NOMO-1 treated with DMSO at 0.1 percent for 48 hours (cell line): ENCODE results near the gene ELOVL6.
"Not testable (repeated sequence)": the region's sequence is repeated elsewhere in the genome, so short reads cannot be mapped to it uniquely, and the experiment has no call there.

ENCODE experiments used
- DNase-seq: peaks from one replicate; lab custom pipeline; 2025; ENCODE audit not compliant: unreplicated experiment; lab: John Stamatoyannopoulos, UW

ELOVL6 gene, protein sequence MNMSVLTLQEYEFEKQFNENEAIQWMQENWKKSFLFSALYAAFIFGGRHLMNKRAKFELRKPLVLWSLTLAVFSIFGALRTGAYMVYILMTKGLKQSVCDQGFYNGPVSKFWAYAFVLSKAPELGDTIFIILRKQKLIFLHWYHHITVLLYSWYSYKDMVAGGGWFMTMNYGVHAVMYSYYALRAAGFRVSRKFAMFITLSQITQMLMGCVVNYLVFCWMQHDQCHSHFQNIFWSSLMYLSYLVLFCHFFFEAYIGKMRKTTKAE

DNA sequence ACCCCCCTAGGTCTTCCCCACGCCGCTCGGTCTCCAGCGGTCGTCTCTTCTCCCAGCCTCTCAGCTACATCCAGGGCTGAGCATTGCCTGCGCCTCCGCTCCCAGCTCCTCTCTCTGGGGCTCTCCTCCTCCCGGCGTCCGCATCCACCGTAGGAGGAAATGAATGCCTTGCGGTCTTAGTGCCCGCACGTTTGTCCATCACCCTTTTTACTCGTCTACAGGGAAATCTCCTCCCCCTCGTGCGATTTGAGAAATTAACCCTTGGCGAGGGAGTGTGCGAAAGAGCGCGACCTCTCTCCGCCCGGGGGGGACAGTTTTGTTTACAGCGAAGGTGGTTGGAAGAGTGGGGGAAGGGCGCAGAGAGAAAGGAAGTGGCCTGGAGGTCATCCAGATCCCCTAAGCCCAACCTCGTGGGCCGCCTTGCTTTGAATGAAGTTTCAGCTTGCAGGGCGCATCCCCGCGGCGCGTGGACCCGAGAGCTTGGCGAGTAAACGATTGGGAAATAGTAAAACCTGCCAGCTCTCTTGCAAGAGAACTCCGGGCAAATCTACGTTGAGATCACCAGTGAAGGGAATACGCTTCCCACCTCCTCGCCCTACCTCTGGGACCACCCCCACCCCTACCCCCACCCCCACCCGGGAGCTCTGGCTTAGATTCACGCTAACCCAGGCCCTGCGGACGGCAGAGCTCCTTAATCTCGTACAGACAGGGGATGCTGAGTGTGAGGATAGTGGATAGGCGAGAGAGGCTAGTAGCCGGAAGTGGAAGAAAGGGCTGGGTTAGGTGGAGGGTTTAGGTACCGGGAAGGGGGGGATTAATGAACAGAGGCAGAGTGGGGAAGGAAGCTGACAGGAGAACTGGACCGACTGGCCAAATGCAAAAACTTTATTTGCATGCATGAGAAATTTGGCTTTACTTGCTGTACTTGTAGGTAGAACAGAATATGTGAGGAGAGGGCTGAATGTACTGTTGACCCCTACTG is at the start of gene ELOVL6:
TSS of gene ELOVL6 (minus strand) at position 181 of the 982 bp plus-strand sequence. CDS start 280 bp downstream, outside the sequence.
- peak; percentile 55 for DNase-seq

DNA sequence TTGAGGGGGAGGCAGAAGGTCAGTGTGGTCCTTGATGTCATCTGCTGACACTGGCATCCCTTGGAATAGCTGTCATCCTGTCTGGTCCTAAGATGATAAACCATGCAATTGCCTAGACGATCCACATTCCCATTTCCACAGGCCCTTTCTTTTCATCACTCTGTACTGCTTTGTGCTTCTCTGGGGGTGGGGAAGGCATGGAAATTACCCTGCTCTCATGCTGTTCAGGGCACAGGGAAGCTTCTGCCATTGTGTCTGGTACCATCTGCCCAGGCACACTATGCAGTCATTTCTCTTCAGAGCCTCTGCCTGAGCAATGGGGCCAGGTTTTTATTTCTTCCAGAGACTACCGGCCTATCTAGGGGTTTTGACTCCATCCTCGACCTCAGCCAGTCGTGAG is 49.7 kb upstream of the ELOVL6 start:
- no peak for DNase-seq

DNA sequence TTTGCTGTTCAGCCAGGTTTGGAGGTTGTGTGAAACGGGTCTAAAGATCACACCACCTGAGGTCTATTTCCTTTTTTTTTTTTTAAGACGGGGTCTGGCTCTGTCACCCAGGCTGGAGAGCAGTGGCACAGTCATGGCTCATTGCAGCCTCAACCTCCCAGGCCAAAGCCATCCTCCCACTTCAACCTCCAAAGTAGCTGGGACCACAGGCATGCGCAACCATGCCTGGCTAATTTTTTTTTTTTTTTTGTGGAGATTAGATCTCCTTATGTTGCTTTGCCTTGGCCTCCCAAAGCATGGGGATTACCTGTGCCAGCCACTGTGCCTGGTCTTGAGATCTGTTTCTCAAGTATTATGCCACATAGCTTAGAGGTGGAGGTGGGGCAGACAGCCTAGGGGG is 49.2 kb upstream of the ELOVL6 start:
- DNase-seq: no peak

DNA sequence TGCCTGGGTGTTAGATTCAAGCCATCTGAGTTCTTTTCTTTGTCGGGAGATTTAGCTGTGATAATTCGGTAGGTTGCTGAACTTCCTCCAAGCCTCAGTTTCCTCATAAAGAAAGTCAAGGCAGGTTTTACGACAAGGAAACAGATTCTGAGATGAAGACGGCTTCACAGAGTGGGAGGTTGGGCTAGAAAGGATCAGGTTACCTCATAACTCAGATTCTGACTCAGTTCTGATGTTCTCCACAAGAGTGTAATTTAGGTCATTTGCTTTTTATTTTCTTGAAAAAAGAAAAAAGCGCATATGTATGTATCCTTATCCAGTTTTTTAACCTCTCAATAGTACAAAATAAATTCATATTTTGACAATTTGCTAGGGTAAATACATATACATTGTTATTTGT is 47.2 kb upstream of the ELOVL6 start:
- DNase-seq: no peak

DNA sequence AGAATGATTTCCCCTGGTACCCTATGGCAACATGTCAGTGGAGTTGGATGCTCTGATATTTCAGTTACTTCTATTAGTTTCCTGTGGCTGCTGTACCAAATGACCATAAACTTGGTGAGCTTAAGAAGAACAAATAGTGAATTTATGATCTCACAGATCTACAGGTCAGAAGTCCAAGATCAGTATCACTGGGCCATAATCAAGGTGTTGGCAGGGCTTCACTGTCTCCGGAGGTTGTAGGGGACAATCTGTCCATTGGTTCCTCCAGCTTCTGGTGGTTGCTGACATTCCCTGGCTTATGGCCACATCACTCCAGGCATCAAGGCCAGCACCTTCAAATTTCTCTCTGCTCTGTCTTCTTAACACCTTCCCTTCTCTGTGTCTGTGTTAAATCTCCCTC is 37.9 kb upstream of the ELOVL6 start:
- no peak for DNase-seq

DNA sequence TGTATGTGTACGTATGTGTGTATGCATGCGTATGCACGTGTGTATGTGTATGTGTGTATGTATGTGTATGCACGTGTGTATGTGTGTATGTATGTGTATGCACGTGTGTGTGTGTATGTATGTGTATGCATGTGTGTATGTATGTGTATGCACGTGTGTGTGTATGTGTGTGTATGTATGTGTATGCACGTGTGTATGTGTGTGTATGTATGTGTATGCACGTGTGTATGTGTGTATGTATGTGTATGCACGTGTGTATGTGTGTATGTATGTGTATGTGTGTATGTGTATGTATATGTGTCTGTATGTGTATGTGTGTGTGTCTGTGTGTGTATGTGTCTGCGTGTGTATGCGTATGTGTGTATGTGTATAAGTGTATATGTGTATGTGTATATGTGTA is 35.2 kb upstream of the ELOVL6 start:
- DNase-seq: not testable (repeated sequence)

DNA sequence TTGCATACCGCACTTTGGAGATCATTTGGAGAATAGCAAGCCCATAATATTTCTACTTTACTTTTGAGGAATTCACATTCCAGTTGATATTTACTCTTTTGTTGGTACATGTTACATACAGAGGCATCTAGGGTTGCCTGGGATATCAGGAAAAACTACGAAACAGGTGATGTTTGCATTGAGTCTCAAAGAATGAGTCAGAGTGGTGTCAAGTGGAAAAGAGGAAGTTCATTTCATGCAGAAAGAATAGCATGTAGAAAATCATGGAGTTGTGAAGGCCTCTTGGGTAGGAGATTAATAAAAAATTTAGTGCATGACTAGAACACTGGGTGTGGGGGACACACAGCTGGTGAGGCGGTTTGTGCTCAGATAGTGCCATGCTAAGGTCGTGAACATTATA is 33.5 kb upstream of the ELOVL6 start:
- peak; percentile 29 for DNase-seq

DNA sequence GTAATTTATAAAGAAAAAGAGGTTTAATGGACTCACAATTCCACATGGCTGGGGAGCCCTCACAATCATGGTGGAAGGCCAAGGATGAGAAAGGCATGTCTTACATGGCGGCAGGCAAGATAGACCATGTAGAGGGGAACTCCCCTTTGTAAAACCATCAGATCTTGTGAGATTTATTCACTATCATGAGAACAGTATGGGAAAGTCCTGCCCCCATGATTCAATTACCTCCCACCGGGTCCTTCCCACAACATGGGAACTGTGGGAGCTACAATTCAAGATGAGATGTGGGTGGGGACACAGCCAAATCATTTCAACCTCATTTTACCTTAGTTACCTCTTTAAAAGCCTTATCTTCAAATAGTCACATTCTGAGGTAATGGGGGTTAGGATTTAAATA is 30.9 kb upstream of the ELOVL6 start:
- no peak for DNase-seq

DNA sequence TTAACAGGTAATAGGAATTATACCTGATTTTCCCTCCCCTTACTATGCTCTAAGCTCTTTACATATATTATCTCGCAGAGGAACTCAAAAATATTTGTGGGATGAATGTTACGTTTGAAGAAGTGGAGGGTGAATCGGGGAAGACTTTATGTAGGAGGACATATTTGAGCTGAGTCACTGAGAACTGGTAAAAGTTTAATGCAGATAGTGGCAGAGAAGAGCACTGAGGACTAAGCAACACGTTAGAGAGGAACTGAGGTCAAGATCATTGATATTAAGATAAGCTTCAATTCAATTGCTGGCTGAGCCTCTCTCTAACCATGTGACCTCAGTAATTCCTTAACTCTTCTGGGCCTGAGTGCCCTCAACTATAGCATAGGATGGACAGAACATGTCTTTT is 26.4 kb upstream of the ELOVL6 start:
- DNase-seq: no peak

DNA sequence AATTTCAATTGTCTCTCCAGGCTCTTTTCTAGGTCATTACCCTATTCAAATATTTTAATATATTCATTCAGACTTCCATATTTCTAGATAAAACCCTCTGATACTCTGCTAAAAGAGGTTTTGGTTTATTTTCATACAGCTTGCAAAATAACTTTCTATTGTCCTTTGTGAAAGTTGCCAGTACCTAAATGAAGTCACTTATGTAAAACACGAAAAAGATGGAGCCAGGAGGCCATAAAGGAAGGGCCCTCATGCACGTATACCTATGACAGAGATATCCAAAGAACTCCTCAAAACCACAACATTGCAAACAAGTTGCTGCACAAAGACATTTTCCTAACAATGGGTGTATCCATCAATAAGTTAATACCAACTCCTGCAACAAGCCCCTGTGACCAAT is 25.7 kb upstream of the ELOVL6 start:
- DNase-seq: no peak

DNA sequence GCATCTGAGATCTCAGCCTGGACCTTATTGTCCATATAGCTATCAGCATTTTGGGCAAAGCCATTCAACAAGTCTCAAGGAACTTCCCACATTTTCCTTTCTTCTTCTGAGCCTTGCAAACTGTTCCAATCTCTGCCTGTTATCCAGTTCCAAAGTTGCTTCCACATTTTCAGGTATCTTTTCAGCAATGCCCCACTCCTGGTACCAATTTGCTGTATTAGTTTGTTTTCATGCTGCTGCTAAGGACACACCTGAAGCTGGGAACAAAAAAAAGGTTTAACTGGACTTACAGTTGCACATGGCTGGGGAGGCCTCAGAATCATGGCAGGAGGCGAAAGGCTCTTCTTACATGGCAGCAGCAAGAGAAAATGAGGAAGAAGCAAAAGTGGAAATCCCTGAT is 20.5 kb upstream of the ELOVL6 start:
- DNase-seq: not testable (repeated sequence)

DNA sequence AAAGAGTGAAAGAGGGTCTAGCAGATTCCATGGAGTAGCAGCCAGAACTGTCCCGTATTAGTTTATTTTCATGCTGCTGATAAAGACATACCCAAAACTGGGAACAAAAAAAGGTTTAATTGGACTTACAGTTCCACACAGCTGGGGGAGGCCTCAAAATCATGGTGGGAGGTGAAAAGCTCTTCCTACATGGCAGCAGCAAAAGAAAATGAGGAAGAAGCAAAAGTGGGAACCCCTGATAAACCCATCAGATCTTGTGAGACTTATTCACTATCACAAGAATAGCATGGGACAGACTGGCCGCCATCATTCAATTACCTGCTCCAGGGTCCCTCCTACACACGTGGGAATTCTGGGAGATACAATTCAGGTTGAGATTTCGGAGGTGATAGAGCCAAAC is 18.8 kb upstream of the ELOVL6 start:
- DNase-seq: not testable (repeated sequence)

DNA sequence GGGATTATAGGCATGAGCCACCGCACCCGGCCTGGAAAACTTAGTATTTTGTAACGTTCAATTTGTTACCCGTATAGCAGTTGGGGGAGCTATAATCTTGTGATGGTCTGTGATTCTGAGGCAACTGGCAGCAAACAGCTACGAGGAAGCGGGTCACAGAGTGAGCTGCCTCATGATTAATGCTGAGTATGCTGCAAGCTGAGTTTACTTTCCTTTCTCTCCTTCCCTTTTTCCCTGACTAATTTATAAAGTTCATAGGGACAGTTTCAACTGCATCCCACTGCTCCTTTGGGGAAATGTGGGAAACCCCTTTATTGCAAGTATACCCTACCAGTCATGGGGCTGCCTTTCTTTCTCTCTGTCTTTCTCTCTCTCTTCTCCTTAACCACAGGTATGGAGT is 17.7 kb upstream of the ELOVL6 start:
- DNase-seq: no peak

DNA sequence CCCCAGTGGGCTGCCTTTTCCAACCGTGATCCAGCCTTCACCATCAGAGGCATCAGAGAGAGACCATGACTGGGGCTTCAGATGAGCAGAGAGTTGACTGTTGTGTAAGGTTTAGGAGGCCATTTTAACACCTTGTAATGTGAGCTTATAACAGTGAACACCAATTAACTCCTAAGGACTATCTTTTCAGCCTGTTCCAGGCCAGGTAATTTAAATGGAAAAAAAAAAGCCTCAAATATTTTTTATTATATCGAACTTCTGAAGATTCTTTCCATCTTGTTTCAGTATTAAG is 13.3 kb upstream of the ELOVL6 start:
- no peak for DNase-seq

DNA sequence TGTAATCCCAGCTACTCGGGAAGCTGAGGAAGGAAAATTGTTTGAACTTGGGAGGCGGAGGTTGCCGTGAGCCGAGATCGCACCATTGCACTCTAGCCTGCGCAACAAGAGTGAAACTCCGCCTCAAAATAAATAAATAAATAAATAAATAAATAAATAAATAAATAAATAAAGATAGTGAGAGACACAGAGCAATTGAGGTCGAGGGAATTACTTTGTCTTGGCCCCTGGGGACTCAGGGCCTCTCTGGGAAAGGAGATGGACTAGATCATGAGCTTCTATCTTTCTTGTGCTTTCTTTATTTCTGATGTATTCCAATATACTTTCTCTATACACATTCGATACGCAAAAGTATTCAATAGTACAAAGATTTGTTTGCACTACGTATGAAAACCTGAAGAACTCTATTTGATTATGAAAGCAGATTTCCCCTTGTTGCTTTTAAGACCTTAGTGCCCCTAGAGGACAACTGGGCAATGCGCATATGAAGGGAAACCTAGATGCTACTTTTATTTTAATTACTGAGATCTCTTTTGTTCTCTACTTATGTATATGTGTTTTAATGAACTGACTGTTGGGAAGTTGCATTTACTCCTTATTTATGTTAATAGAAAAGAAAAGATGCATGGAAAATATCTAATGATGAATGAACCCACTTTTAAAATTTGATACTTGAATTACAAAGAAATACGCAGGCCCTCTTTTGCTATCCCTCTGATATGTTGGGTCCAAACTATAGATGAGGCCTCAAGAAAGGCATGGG is 12.8 kb upstream of the ELOVL6 start:
- DNase-seq: peak; percentile 28

DNA sequence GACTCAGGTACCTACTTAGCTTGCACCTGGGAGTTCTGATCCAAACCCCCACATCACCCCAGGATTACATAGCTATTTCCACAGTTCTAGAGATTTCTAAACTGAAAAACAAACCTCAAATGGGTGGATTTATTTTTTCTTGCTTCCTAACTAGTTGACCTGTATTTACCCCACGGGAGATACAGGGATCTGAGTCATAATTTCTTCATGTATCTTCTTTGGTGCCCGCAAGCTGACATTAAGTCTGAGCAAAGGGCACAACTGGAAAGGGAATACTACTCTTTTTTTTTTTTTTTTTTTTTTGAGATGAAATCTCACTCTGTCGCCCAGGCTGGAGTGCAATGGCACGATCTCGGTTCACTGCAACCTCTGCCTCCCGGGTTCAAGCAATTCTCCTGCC is 10.0 kb upstream of the ELOVL6 start:
- DNase-seq: no peak

DNA sequence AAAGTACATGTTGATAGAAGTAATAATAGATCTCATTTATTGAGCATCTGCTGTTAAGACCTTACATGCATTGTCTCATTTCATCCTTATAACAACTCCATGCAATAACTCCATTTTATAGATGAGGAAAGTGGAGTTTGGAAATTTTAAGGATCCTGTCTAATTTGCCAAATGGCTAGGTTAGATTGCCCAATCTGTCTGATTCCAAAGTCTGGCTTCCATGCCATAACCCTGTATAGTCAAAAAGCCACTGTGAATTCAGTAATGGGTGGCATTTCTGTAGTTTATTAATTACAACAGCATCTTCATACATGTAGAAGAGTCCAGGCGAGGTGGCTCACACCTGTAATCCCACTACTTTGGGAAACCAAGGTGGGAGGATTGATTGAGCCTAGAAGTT is 8.8 kb upstream of the ELOVL6 start:
- DNase-seq: no peak

DNA sequence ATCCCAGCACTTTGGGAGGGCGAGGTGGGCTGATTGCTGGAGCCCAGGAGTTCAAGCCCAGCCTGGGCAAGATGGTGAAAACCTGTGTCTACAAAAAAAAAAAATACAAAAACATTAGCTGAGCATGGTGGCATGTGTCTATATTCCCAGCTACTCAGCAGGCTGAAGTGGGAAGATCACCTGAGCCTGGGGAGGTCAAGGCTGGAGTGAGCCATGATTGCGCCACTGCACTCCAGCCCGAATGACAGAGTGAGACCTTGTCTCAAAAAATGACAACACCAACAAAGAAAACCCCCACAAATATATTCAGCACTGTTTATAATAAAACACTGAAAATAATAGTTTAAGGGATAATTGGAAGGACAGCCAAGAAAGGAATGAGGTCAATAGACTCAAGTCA is 3.6 kb upstream of the ELOVL6 start:
- DNase-seq: no peak

DNA sequence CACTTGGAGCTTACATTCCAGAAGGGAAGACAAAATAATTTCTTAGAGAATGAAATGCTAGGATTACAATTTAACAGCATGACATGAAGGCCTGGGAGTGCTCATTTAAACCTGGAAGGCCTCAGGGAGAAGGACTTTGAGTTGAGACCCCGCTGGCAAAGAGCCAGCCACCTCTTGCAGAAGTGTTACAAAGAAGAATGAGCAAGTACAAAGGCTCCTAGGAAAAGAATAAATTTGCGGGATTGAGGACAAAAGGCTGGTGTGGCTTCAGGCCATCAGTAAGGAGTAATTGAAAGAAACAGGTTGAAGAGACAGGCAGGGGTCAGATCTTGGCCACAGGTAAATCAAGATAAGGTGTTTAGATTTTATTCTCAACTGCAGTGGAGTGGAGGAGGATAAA is 3.1 kb upstream of the ELOVL6 start:
- DNase-seq: no peak

DNA sequence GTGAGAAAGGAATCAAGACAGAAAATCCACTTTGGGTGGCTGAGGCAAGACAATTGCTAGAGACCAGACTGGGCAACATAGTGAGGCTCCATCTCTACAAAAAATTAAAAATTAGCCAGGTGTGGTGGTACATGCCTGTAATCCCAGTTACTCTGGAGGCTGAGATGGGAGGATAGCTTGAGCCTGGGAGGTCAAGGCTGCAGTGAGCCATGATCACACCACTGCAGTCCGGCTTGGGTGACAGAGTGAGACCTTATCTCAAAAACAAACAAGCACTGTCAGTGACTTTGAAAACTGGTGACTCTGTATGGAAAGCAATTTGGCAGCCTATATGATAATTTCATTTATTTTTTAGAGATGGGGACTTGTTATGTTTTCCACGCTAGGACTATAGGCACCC is 2.3 kb upstream of the ELOVL6 start:
- no peak for DNase-seq

DNA sequence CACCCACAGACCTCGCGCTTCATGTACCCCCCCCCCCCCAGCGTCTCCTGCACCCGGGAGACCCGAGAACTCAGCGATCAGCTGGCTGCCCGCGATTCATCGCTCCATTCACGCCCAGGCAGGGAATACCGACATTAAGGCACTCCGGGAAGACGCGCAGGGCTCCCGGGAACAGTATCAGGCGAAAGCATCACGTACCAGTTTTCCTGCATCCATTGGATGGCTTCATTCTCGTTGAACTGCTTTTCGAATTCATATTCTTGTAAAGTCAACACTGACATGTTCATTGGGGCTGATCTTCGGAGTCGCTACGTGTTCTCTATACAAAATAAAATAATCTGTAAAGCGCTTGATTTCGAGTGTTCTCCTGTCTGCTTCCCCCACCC is 373 bp downstream of the ELOVL6 start:
- DNase-seq: no peak

DNA sequence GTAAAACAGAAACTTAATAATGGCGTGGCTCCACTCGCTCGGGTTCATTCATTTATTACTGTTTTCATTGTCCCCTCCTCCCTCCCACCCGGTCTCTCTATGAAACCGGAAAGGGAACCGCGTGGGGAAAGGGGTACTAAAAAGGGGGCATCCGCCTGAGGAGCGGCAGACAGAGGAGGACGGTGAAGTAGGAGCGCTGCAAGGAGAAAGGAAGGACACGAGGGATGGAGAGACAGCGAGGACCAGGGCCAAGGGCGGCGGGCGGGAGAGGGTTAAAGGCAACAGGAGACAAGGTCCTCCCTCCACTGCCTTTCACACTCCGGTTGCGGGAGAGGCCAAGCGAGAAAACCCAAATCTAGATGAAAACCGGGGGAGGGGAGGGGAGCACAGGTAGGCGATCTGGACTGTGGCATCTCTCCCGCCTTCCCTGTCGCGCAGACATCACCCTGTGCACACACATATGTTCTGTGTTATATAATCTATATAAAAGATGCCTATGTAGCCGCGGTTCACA is 829 bp downstream of the ELOVL6 start:
- peak; percentile 58 for DNase-seq
